GM18858 (cell line): ENCODE measurements around the gene MEF2C.

Experiments
- ATAC-seq: cut with Tn5 transposase; IDR thresholded peaks from one replicate; pipeline ENCODE4 v1.9.1; 2021; ENCODE audit not compliant: unreplicated experiment

Gene MEF2C

DNA sequence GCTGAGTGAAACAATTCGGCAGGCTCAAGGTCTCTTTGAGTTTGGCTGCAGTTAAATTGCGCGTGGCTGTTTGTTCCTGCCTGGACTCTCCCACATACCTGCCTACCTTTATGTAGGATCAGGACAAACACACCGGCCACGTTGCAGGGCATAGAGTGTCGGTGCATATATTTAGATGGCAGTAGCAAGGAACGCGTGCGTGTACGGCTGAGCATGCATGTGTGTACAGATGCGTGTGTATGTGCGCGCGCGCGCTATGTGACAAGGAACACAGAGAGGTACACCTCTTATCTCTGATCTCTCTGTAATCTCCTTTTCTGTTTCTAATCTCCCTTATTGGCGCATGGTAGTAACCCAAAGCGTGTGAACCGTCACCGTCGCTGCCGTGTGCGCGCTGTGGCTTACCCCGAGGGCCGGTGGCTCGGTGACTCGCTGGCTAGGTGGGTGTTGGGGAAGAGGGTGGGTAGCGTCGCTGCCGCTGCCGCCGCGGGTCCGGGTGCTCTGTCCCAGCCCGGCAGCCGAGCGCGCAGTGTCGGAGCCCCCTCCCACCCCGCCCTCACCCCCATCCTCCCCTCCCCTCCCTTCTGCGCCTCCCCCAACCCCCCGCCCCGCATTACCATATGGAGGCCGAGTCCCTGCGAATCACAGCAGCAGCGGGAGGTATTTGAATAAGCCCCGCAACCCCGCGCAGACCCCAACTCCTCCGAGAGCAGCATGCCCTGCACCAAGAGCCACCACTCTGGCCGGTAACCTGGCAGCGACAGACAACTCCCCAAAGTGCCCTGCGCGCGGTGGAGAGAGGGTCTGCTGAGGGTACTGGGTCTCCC, 204.8 kb downstream of the MEF2C start:
- ATAC-seq: no peak

DNA sequence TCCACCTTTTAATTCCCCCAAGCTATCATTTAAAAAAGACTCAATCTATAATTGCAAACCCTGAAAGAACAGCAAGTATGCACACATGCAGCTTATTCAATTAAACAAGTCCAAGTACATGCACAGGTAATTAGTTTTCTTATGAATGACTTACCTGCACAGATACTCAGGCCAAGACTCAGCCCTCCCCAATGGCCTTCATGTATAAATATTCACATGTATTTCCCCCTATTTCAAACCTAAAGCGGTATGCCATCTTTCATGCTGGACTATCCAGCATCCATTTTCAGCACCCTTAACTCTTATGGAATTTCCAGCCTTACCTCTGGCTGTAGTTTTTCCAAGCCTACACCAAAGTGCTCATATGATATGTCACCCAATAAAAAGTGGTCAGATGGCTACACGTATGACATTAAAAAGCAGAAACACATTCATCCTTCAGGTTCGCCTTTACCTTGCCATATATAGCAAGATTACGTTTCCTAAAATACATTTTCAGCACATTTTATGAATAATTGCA, 205.5 kb downstream of the MEF2C start:
- no peak for ATAC-seq

GRCh38 chr5:88676637-88677375, 206.2 kb downstream of the MEF2C start:
- no peak for ATAC-seq

- peak; percentile 40 for ATAC-seq
These were observed 207.0 kb downstream of the MEF2C start for GRCh38 chr5:88675708-88676636.

DNA sequence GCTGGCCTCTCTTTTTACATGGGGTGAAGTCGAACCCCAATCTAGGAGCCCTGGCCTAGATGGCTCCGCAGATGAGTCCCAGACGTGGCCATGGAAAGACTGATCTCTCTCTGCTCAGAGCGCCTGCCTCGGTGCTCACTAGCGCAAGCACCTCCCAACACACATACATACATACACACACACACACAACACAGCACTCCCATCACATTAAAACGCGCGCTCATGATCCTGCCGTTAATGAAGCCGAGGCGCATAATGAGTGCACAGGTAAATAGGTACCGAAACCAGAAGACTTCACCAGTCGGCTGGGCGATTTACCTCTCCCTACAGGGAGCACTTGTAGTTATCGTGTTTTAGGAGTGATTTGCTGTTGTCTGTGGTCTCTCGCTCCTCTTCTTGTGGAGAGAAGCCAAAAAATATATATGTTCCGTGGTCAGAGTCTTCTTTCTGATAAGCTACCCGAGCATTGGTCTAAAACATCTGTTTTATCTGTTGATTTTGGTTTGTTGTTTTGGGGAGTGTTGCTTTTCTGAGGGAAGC, 207.7 kb downstream of the MEF2C start:
- ATAC-seq: peak; percentile 3

DNA sequence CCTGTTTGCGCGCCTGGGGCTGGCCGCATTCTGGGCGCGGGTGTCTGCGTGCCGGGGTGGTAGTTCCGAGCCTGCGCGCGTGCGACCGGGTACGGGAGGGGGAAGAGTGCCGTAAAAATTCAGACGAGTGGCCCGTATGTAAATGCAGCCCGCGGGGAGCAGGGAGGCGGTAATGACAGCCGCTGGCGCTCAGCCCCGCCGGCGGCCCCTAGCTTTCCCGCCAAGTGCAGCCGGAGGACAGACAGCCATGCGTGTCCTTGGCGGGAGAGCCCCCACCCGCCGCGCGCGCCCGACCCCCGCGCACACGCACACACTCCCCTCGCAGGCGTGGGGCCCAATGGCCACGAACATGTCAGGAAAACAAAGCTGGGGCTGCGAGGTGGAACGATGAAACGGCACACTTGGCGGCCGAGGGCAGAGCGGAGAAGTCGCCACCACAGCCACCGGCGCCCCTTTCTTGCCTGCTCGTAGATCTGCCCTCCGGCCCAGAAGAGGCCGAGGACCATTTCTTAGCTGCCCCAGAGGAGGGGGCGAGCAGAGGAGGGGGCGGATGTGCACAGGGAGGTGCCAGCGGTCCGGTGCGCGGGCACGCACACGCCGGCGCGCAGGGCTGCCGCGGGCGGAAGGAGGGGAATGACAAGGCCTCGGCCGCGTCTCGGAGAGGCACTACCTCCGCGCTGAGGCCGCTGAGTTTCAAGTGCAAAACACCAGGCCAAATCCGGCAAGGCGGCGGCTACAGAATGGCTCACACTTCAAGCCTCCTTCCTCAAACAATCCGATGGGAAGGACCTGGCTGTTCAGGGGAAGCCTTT, 208.4 kb downstream of the MEF2C start:
- ATAC-seq: peak; percentile 45

DNA sequence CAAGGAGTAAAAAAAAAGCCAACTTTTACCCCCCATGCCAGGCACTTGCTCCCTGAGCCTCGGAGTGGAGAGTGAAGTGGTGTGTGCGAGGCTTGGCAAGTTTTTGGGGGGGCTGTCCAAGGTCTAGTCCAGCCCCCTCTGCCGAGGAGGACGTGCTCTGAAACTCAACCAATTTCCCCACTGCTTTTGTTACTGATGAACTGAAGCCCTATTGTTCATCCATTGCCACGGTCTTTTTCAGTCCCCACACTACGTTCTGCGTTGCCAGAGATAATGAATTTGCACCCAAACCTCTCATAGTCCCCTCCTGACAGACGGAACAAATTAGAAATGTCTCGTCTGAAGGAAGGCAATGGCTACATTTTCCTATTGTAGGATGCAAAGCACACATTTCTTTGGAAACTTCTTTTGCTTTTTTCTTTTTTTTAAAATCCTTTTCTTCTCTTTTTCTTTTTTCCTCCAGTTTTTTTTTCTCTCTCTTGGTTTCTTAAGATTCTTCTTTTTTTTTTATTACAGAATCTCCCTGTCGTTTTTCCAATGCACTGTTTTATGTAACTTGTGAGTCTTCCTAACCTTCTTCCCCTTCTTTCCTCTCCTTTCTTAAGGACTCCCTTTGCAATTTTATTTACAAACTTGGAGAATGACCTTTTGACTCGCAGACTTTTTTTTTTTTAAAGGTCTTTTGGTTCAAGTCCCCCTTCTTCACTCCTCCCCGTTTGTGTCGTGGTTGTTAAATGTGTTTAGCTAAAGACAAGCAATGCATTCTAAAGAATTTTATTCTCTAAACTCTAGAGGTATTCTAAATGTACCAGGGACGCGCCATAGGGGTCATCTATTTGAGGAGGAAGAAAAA, 209.5 kb downstream of the MEF2C start:
- no peak for ATAC-seq

- ATAC-seq: no peak
These were observed 210.2 kb downstream of the MEF2C start for GRCh38 chr5:88672644-88673252.

DNA sequence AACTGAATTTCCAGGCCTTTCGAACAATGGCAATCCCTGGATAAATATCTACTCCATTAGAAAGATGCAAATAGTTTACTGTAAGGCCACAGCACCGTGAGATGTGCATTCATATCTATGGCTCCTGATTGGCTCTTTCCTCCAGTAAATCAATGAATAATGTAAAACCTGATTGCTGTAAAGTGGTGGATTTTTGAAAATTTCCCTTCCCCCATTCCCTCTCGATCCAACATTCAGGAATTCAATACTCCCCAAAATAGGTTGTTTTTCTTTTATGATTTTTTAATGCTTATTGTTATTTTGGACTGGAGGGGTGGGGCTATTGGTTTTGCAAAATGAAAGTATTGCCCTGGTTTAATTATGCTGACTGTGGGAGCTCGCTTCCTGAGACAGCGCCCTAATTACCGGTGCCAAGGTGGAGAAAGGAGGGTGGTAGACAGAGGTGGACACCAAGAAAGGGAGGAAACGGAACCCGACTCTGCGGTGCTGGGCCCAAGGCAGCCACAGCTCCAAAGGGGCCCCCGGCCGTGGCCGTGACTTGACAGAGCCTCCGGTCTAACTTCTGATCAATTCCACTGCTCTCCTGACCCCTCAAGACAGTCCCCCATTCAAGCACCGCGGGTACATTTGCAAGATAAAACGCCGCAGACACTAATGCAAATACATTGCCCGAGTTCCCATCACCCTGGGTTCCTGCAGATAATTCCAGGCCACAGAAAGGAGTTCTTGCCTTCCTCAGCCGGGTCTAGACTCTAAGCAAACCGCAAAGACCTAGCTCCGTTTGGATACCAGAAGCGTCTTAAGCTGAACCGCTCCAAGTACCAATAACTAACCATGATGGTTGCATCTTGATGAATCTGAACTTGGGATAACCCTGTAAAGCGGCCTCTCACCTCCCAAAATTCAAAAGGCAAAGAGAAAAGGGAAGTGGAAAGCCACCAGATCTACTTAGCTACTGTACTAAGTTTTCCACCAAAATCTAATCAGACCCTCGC, 211.2 kb downstream of the MEF2C start:
- ATAC-seq: no peak

- ATAC-seq: no peak
These were observed 211.9 kb downstream of the MEF2C start for GRCh38 chr5:88671106-88671504.

- no peak for ATAC-seq
These were observed 212.5 kb downstream of the MEF2C start for GRCh38 chr5:88670461-88670860.

- ATAC-seq: no peak
These were observed 213.5 kb downstream of the MEF2C start for GRCh38 chr5:88669371-88670050.

DNA sequence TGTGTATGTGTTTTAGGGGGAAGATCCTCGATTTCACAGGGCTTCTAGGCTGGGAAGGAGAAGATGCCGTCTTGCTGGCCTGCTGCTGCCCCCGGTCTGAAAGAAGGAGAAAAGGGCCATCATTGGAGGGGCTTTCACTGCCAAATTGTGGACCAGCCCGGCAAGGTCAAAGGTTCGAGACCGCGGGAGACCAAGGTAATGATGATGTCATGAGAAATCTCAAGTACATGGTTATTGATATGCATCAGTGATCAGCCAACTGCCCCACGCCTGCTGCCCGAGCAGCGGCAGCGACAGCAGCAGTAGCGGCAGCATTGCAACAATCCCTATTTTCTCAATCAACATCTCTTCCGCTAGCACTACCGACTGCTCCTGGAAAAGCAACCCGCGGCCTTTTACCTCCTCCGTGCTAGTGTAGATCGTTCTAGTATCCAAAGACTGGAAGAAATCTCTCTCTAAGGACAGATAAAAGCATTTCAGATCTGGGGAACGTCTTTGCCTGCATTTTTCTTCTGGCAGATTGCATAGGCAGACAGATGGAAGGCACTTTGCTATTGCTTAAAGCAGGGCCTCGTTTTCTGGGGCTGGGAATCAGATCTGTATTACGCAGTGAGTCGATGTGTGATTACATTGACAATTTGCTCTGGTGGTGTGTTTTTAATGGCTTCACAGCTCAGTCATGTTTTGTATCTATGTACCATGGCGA, 215.3 kb downstream of the MEF2C start:
- peak; percentile 5 for ATAC-seq
